Panc1 (cell line): Measurements from ENCODE around the gene MOK. TPM values are rescaled to one million over a fixed set of nuclear protein-coding genes. Genes with fewer than 3 reads are reported as not detected.

ENCODE experiments used
- ATAC-seq: fragments of 200-7000 bp; cut with Tn5 transposase; 2 replicates; pipeline ENCODE4 v1.9.1; 2020; ENCODE audit warnings: mild to moderate bottlenecking, moderate library complexity
- BruUV-seq: library from RNA; stranded (reverse); fragments of 400-500 nt; replicated peaks from 2 replicates; lab custom pipeline; 2021; lab: Mats Ljungman, UMichigan
- CTCF ChIA-PET: fragments of 300-600 bp; sonication (Branson Sonifier 250); formaldehyde crosslinking; loops from one replicate; lab custom pipeline; 2022; ENCODE audit warnings: antibody characterized with exemption; lab: Charles Lee
- POLR2A ChIA-PET: fragments of 300-600 bp; sonication (Branson Sonifier 250); formaldehyde crosslinking; loops from one replicate; lab custom pipeline; 2022; ENCODE audit warnings: antibody characterized with exemption; lab: Charles Lee
- DNase-seq: peaks from one replicate; pipeline ENCODE4 v3.0.0-alpha.2; 2010; ENCODE audit warnings: low read depth, low spot score
- H3K27ac ChIP-seq: 2 replicates; pipeline ENCODE4 v1.5.1; 2011; ENCODE audit warnings: mild to moderate bottlenecking, low read length, inconsistent platforms
- H3K27me3 ChIP-seq: fragments of 200-500 bp; sonication (Bioruptor generic); 2 replicates; pipeline ENCODE4 v1.6.0; 2014; ENCODE audit warnings: low read length, inconsistent platforms; ENCODE audit not compliant: control insufficient read depth, insufficient read depth
- H3K36me3 ChIP-seq: fragments of 200-500 bp; sonication (Bioruptor generic); 2 replicates; pipeline ENCODE4 v1.5.1; 2014; ENCODE audit warnings: inconsistent platforms, mild to moderate bottlenecking, low read length, moderate library complexity; ENCODE audit not compliant: control insufficient read depth, insufficient read depth
- H3K4me1 ChIP-seq: 2 replicates; pipeline ENCODE4 v1.5.1; 2011; ENCODE audit warnings: inconsistent platforms, mild to moderate bottlenecking, low read length, moderate library complexity; ENCODE audit not compliant: control insufficient read depth, insufficient read depth
- H3K4me3 ChIP-seq, 2 experiments: 2 replicates each; pipeline ENCODE4 v1.5.1; 2011 to 2012; ENCODE audit warnings: low read depth in 2 of 2, low read length in 2 of 2, mild to moderate bottlenecking in 2 of 2, inconsistent platforms in 1 of 2, moderate library complexity in 1 of 2
- H3K9me3 ChIP-seq: fragments of 200-500 bp; sonication (Bioruptor generic); 2 replicates; pipeline ENCODE4 v1.5.1; 2014; ENCODE audit warnings: low read depth, mild to moderate bottlenecking, inconsistent platforms, low read length, moderate library complexity; ENCODE audit not compliant: control insufficient read depth, insufficient read depth
- POLR2AphosphoS5 ChIP-seq: IDR thresholded peaks from 2 replicates; pipeline ENCODE4 v1.6.1; 2012; ENCODE audit warnings: mild to moderate bottlenecking, low read depth, low read length, moderate library complexity
- REST ChIP-seq, 2 experiments: IDR thresholded peaks; 2 replicates each; pipeline ENCODE4 v1.6.1; 2011 to 2012; ENCODE audit warnings: low read depth in 2 of 2, control low read depth in 1 of 2, low read length in 1 of 2, mild to moderate bottlenecking in 1 of 2, moderate library complexity in 1 of 2; ENCODE audit not compliant: insufficient read depth in 1 of 2
- SIN3A ChIP-seq: IDR thresholded peaks from 2 replicates; pipeline ENCODE4 v1.6.1; 2012; ENCODE audit warnings: low read depth, mild to moderate bottlenecking, low read length, moderate library complexity, borderline replicate concordance; ENCODE audit not compliant: insufficient read depth
- TCF7L2 ChIP-seq: IDR thresholded peaks from 2 replicates; pipeline ENCODE4 v1.6.1; 2011; ENCODE audit warnings: mild to moderate bottlenecking, low read depth, low read length, inconsistent platforms
- in situ Hi-C: cut with HindIII; loops from 2 replicates; pipeline ENCODE4 v1.10.0; 2016; ENCODE audit warnings: low sequenced_read_pairs, low pct_unique_long_range_greater_than_20kb
- intact Hi-C: fragments of 100-400 bp; cut with micrococcal nuclease; formaldehyde crosslinking; loops from one replicate; pipeline ENCODE4 v1.10.0; 2022; ENCODE audit not compliant: unreplicated experiment
- total RNA-seq: library from RNA; stranded (reverse); gene quantifications from one replicate; pipeline ENCODE4 v1.2.1, GENCODE V29; 2021; ENCODE audit not compliant: unreplicated experiment
- TF ChIP-seq, protein P1 (sequence below): fragments of 450-650 bp; IDR thresholded peaks from 2 replicates; pipeline ENCODE4 v1.5.1; 2017; ENCODE audit warnings: mild to moderate bottlenecking

Gene MOK
- total RNA-seq, 1 experiment from 2014 or later: 9.8 TPM

GRCh38 chr14:102201776-102202175, 103.2 kb downstream of the MOK start:
- intact Hi-C loops: no loop called here
- POLR2A ChIA-PET: interaction anchor here (0.7 kb wide), 1 partner anchor 192 kb away, joined by 8 read pairs; no protein-coding TSS in a partner anchor
- ATAC-seq: peak; percentile 45; the same call in 1 of the 2 replicates

DNA sequence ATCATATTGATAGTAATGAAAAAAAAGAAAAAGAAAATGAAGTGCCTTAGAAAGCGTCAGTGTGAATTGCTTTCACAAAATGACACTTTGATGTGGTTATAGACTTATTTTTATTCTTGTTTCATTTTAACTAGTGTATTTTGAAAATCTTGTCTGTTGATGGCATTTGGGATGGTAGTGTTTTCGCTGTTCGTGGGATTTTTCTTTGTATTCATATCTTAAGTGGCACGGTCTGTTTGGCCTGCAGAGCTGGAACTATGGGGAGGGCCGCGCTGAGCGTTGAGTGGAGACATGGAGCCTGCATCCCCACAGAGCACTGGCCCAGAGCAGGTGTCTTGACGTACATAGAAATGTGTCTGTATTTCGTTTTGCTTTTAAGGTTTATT, 103.6 kb downstream of the MOK start:
- POLR2A ChIA-PET: no interaction called here
- Histone ChIP-seq H3K9me3 (no peaks in the 10 kb centered on the region), H3K36me3 (no peaks in the 10 kb centered on the region), H3K27ac (no peak overlapping the region), H3K27me3 (no peaks in the 10 kb centered on the region), H3K4me1 (no peaks in the 10 kb centered on the region), H3K4me3 (no peak overlapping the region)
- no peak for DNase-seq
- intact Hi-C loops: no loop called here
- in situ Hi-C loops: loop anchor here (25.0 kb wide), 1 partner anchor 111 kb away; the partner anchor contains the start of genes MOK and ZNF839
- no peak for ATAC-seq
- no TSS peak for BruUV-seq
- CTCF ChIA-PET: no interaction called here
- TF ChIP-seq POLR2AphosphoS5 (no peak), REST (IDR thresholded peaks at IDR 0.05; ENCODE audit: insufficient read depth in 1 of 2, low read depth in 2 of 2, low read length in 1 of 2) (no peak), SIN3A (no peak), TCF7L2 (no peak)
- TF ChIP-seq, protein P1, sequence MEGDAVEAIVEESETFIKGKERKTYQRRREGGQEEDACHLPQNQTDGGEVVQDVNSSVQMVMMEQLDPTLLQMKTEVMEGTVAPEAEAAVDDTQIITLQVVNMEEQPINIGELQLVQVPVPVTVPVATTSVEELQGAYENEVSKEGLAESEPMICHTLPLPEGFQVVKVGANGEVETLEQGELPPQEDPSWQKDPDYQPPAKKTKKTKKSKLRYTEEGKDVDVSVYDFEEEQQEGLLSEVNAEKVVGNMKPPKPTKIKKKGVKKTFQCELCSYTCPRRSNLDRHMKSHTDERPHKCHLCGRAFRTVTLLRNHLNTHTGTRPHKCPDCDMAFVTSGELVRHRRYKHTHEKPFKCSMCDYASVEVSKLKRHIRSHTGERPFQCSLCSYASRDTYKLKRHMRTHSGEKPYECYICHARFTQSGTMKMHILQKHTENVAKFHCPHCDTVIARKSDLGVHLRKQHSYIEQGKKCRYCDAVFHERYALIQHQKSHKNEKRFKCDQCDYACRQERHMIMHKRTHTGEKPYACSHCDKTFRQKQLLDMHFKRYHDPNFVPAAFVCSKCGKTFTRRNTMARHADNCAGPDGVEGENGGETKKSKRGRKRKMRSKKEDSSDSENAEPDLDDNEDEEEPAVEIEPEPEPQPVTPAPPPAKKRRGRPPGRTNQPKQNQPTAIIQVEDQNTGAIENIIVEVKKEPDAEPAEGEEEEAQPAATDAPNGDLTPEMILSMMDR: no peak

More at GRCh38 chr14:102201776-102202175, 103.2 kb downstream of the MOK start:
- Histone ChIP-seq H3K27me3 (no peaks in the 10 kb centered on the region), H3K4me1 (no peaks in the 10 kb centered on the region), H3K27ac (no peak overlapping the region), H3K9me3 (no peaks in the 10 kb centered on the region), H3K4me3 (no peak overlapping the region), H3K36me3 (no peaks in the 10 kb centered on the region)
- no peak for DNase-seq
- TF ChIP-seq TCF7L2 (no peak), POLR2AphosphoS5 (no peak), REST (IDR thresholded peaks at IDR 0.05; ENCODE audit: insufficient read depth in 1 of 2, low read depth in 2 of 2, low read length in 1 of 2) (no peak)
- no TSS peak for BruUV-seq
- in situ Hi-C loops: loop anchor here (25.0 kb wide), 1 partner anchor 111 kb away; the partner anchor contains the start of genes MOK and ZNF839
- CTCF ChIA-PET: no interaction called here
